Measurements from ENCODE around the gene KCNJ16.

The KCNJ16 gene

DNA sequence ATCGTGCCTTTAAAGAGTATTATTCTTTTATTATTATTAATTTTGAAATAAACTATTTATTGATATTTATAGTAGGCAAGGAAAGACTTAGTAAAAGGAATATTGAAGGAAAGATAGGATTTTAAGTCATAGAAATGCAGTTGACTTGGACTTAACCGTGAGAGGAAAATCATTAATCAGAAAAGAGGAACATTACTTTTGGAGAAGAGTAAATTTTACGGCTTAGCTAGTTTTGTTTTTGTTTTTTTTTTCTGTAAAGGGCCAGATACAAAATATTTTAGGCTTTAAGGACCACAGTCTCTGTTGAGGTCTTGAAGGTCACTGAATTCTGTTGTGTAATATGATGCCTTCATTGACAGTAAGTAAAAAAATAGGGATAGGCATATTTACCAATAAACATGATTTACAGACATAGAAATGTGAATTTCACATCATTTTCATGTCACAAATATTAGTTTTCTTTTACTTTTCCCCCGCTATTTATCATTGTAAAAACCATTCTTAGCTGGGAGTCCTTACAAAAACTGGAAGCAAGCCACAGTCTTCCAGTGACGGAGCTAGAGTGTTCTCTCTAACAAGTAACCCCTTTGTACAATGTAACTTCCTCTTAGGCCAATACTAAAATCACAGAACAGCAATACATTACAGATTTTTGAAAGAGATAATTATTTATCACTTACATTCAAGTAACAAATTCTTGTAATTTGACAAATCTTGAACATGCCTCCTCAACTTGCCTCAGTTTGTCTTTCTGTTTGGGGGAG, 2.3 kb upstream of the KCNJ16 start:
- Histone ChIP-seq H3K4me1 (ENCODE audit: control insufficient read depth, low read length) (no peaks in the 10 kb centered on the region), H3K4me3 (ENCODE audit: low read length) (no peak overlapping the region), H3K36me3 (ENCODE audit: control insufficient read depth, low read length) (no peaks in the 10 kb centered on the region), H3K79me2 (ENCODE audit: control insufficient read depth, low read length) (no peaks in the 10 kb centered on the region), H3K9me2 (replicated peaks; ENCODE audit: control insufficient read depth, low read length) (no peaks in the 10 kb centered on the region; the same call in 1 of the 2 replicates), H3K27me3 (ENCODE audit: control insufficient read depth, low read length) (no peaks in the 10 kb centered on the region), H3K9me3 (ENCODE audit: control insufficient read depth, insufficient read depth, low read length) (no peaks in the 10 kb centered on the region), H3F3A (ENCODE audit: control insufficient read depth, insufficient read depth) (no peaks in the 10 kb centered on the region), H3K27ac (ENCODE audit: low read depth, low read length) (no peak overlapping the region), H3K4me2 (ENCODE audit: low read length) (no peak overlapping the region), H4K20me1 (ENCODE audit: control insufficient read depth, insufficient read depth, low read depth, low read length) (no peaks in the 10 kb centered on the region)
- TF ChIP-seq, protein P1, sequence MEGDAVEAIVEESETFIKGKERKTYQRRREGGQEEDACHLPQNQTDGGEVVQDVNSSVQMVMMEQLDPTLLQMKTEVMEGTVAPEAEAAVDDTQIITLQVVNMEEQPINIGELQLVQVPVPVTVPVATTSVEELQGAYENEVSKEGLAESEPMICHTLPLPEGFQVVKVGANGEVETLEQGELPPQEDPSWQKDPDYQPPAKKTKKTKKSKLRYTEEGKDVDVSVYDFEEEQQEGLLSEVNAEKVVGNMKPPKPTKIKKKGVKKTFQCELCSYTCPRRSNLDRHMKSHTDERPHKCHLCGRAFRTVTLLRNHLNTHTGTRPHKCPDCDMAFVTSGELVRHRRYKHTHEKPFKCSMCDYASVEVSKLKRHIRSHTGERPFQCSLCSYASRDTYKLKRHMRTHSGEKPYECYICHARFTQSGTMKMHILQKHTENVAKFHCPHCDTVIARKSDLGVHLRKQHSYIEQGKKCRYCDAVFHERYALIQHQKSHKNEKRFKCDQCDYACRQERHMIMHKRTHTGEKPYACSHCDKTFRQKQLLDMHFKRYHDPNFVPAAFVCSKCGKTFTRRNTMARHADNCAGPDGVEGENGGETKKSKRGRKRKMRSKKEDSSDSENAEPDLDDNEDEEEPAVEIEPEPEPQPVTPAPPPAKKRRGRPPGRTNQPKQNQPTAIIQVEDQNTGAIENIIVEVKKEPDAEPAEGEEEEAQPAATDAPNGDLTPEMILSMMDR (IDR thresholded peaks at IDR 0.05; ENCODE audit: low read depth, low read length, poor library complexity, severe bottlenecking), result no peak
- TF ChIP-seq EZH2phosphoT487 (IDR thresholded peaks at IDR 0.05; ENCODE audit: borderline replicate concordance, low read length), result no peak

DNA sequence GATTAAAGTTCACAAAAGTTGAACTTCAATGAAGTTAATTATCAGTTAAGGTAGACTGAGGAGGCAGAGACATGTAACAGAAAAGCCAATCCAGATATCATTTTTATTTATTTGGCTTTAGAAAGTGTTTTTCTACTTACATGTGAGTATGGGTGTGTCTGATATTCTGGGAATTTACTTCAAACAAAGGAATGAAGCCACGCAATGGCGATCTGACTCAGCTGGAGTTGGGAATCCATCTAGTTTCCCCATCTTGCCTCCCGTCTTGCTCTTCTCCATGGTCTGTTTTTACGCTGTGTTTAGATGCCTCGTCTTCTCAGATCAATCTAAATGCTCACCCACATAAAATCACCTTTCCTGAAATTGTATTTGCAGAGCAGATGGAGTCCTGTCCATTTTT, 1.7 kb upstream of the KCNJ16 start:
- Histone ChIP-seq H3K4me2 (ENCODE audit: low read length) (no peak overlapping the region), H3K9me2 (replicated peaks; ENCODE audit: control insufficient read depth, low read length) (no peaks in the 10 kb centered on the region; the same call in 1 of the 2 replicates)
- TF ChIP-seq EZH2phosphoT487 (IDR thresholded peaks at IDR 0.05; ENCODE audit: borderline replicate concordance, low read length), result no peak
- TF ChIP-seq, protein P1 (IDR thresholded peaks at IDR 0.05; ENCODE audit: low read depth, low read length, poor library complexity, severe bottlenecking), result no peak

DNA sequence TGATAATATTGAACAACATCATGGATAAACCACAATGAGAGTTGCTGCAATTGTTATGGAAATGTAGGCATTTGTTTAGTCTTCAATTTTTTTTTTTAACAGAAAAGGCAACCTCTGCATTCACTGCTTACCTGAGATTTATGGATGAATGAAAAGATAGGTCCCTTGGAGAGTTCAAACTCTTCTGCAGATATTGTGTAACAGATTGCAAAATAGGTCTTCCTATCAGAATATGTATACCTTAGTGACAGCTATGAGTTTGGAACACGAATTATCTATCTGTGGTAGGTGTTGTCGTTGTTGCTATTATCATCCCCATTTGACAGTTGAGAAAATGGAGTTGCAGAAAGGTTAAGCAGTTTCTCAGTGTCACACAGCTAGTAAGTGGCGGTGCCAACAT, 1.2 kb upstream of the KCNJ16 start:
- Histone ChIP-seq H3K36me3 (ENCODE audit: control insufficient read depth, low read length) (no peaks in the 10 kb centered on the region), H3K4me3 (ENCODE audit: low read length) (no peak overlapping the region), H3F3A (ENCODE audit: control insufficient read depth, insufficient read depth) (no peaks in the 10 kb centered on the region), H3K9me2 (replicated peaks; ENCODE audit: control insufficient read depth, low read length) (no peaks in the 10 kb centered on the region; the same call in 1 of the 2 replicates), H3K4me1 (ENCODE audit: control insufficient read depth, low read length) (no peaks in the 10 kb centered on the region), H3K27me3 (ENCODE audit: control insufficient read depth, low read length) (no peaks in the 10 kb centered on the region), H4K20me1 (ENCODE audit: control insufficient read depth, insufficient read depth, low read depth, low read length) (no peaks in the 10 kb centered on the region), H3K27ac (ENCODE audit: low read depth, low read length) (no peak overlapping the region), H3K9me3 (ENCODE audit: control insufficient read depth, insufficient read depth, low read length) (no peaks in the 10 kb centered on the region), H3K4me2 (ENCODE audit: low read length) (no peak overlapping the region), H3K79me2 (ENCODE audit: control insufficient read depth, low read length) (no peaks in the 10 kb centered on the region)
- no peak for TF ChIP-seq EZH2phosphoT487 (IDR thresholded peaks at IDR 0.05; ENCODE audit: borderline replicate concordance, low read length)
- TF ChIP-seq, protein P1 (IDR thresholded peaks at IDR 0.05; ENCODE audit: low read depth, low read length, poor library complexity, severe bottlenecking), result no peak

More for the DNA sequence above, 1.7 kb upstream of the KCNJ16 start:
- H3K27me3 ChIP-seq (ENCODE audit: control insufficient read depth, low read length), result no peaks in the 10 kb centered on the region
- no peaks in the 10 kb centered on the region for H3K4me1 ChIP-seq (ENCODE audit: control insufficient read depth, low read length)
- no peaks in the 10 kb centered on the region for H3K79me2 ChIP-seq (ENCODE audit: control insufficient read depth, low read length)
- no peaks in the 10 kb centered on the region for H4K20me1 ChIP-seq (ENCODE audit: control insufficient read depth, insufficient read depth, low read depth, low read length)
- H3K9me3 ChIP-seq (ENCODE audit: control insufficient read depth, insufficient read depth, low read length), result no peaks in the 10 kb centered on the region
- H3K4me3 ChIP-seq (ENCODE audit: low read length), result no peak overlapping the region
- H3K27ac ChIP-seq (ENCODE audit: low read depth, low read length), result no peak overlapping the region
- no peaks in the 10 kb centered on the region for H3F3A ChIP-seq (ENCODE audit: control insufficient read depth, insufficient read depth)
- H3K36me3 ChIP-seq (ENCODE audit: control insufficient read depth, low read length), result no peaks in the 10 kb centered on the region
